ENCODE measurements around the gene MOCS3. TPM values are rescaled to one million over a fixed set of nuclear protein-coding genes. Genes with fewer than 3 reads are reported as not detected.

MOCS3 gene
- total and polyA plus RNA-seq, 4 experiments from 2014 or later, result 3.9 to 8.9 (median 6.8) TPM

DNA sequence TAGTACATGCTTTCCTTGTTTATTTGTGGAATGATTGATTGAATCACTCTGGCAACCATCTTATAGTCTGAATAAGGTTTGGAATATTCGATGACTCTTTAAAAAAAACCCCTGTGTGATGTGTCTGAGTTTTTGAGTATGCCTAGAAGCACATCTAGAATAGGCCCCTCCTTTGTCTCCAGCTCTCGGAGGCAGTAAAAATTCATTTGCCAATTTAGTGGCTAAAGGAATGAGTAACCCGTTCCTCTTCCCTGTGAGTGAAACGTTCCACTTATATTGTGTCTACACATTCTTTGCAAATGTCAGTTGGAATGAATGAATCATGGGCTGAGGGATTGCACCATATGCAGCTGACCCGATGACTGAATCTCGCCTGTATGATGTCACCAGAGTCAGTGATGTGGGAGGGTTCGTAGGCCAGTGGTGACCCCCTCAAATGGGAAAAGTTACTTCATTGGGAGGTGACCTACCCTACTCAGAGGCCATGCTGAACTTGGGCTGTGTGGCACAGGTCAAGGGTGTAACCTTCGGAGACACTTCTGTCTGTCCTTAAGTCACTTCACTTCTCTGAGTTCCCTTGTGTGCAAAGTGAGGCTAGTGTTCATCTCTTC is 21.6 kb downstream of the MOCS3 start:
- POLR2A ChIA-PET (ENCODE audit: partially characterized antibody), result no interaction called here
- no peaks in the 10 kb centered on the region for H3K9me3 ChIP-seq (ENCODE audit: control insufficient read depth in 1 of 2, low read length in 2 of 2)

GRCh38 chr20:50980851-50981713 is 22.5 kb downstream of the MOCS3 start:
- Mint-ChIP-seq H3K27me3 (peaks cover 28 to 29% of the 10 kb centered on the region in 2 donors), H3K27ac (no peak overlapping the region), H3K9me3 (no peaks in the 10 kb centered on the region), H3K4me3 (no peak overlapping the region), H3K36me3 (no peaks in the 10 kb centered on the region), H3K4me1 (peaks cover 0 to 8% (median 4%) of the 10 kb centered on the region in 4 donors)
- Histone ChIP-seq H3K27me3 (ENCODE audit: insufficient read depth, low read length) (no peaks in the 10 kb centered on the region), H3K9me3 (ENCODE audit: control insufficient read depth in 1 of 2, low read length in 2 of 2) (no peaks in the 10 kb centered on the region), H3K4me1 (ENCODE audit: insufficient read depth, low read length) (peaks cover 4% of the 10 kb centered on the region), H3K27ac (ENCODE audit: low read depth, low read length) (no peak overlapping the region), H3K4me3 (ENCODE audit: low read length in 2 of 2) (no peak overlapping the region), H3K36me3 (ENCODE audit: insufficient read depth, low read length) (no peaks in the 10 kb centered on the region)
- intact Hi-C loops (cut with micrococcal nuclease), result loop anchor here (5.0 kb wide), 1 partner anchor 189 kb away; no protein-coding TSS in a partner anchor
- POLR2A ChIA-PET (ENCODE audit: partially characterized antibody), result no interaction called here
- CTCF ChIA-PET (ENCODE audit: partially characterized antibody), result interaction anchor here (0.9 to 14.1 kb wide), 11 partner anchors 9 to 345 kb away, joined by 3 to 173 read pairs (median 5); partner anchors contain the start of genes BCAS4, DPM1 and MOCS3
- DNase-seq, result peak; percentile 36 to 59 (median 45)

More for the DNA sequence above, 21.6 kb downstream of the MOCS3 start:
- H3K36me3 Mint-ChIP-seq, result no peaks in the 10 kb centered on the region
- no peak for DNase-seq
- H3K9me3 Mint-ChIP-seq, result no peaks in the 10 kb centered on the region
- H3K27me3 Mint-ChIP-seq, result peaks cover 30 to 33% of the 10 kb centered on the region in 2 donors
- peaks cover 0 to 8% (median 4%) of the 10 kb centered on the region in 4 donors for H3K4me1 Mint-ChIP-seq
- Histone ChIP-seq H3K36me3 (ENCODE audit: insufficient read depth, low read length) (no peaks in the 10 kb centered on the region), H3K4me3 (ENCODE audit: low read length in 2 of 2) (no peak overlapping the region), H3K27ac (ENCODE audit: low read depth, low read length) (no peak overlapping the region), H3K4me1 (ENCODE audit: insufficient read depth, low read length) (peaks cover 4% of the 10 kb centered on the region), H3K27me3 (ENCODE audit: insufficient read depth, low read length) (no peaks in the 10 kb centered on the region)
- H3K4me3 Mint-ChIP-seq, result no peak overlapping the region
- CTCF ChIA-PET (ENCODE audit: partially characterized antibody), result interaction anchor here (0.6 to 14.1 kb wide), 5 partner anchors 8 to 327 kb away, joined by 3 to 173 read pairs (median 18); no protein-coding TSS in a partner anchor
- peak overlapping the region in 1 of 7 donors; percentile 45 for H3K27ac Mint-ChIP-seq
- intact Hi-C loops (cut with micrococcal nuclease), result loop anchor here (5.0 kb wide), 1 partner anchor 188 kb away; no protein-coding TSS in a partner anchor

DNA sequence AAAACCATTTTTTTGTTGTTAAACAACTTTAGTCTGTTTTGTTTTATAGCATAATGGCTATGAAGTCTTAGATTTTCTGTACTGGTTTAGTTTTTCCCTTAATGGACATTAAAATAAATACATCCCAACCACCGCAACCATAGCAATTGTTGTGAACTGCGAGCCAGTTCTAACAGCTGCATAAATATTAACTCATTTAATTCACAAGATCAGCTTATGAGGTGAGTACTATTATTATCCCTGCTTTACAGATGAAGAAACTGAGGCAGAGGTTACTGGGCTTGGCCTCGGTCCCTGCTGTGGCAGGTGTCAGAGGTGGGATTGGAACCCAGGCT is 23.1 kb downstream of the MOCS3 start:
- no peaks in the 10 kb centered on the region for H3K27me3 ChIP-seq (ENCODE audit: insufficient read depth, low read length)
- Mint-ChIP-seq H3K4me1 (peaks cover 0 to 8% (median 4%) of the 10 kb centered on the region in 4 donors), H3K27ac (no peak overlapping the region), H3K9me3 (no peaks in the 10 kb centered on the region), H3K27me3 (peaks cover 31 to 33% of the 10 kb centered on the region in 2 donors), H3K36me3 (no peaks in the 10 kb centered on the region), H3K4me3 (no peak overlapping the region)
- H3K36me3 ChIP-seq (ENCODE audit: insufficient read depth, low read length), result no peaks in the 10 kb centered on the region
- POLR2A ChIA-PET (ENCODE audit: partially characterized antibody), result no interaction called here
- no peak overlapping the region for H3K27ac ChIP-seq (ENCODE audit: low read depth, low read length)
- peaks cover 4% of the 10 kb centered on the region for H3K4me1 ChIP-seq (ENCODE audit: insufficient read depth, low read length)
- H3K9me3 ChIP-seq (ENCODE audit: control insufficient read depth in 1 of 2, low read length in 2 of 2), result no peaks in the 10 kb centered on the region
- no peak overlapping the region for H3K4me3 ChIP-seq (ENCODE audit: low read length in 2 of 2)
- CTCF ChIA-PET (ENCODE audit: partially characterized antibody), result interaction anchor here (0.9 to 14.1 kb wide), 12 partner anchors 8 to 345 kb away, joined by 3 to 173 read pairs (median 5); partner anchors contain the start of genes BCAS4, DPM1 and MOCS3
- intact Hi-C loops (cut with micrococcal nuclease), result loop anchor here (5.0 kb wide), 1 partner anchor 189 kb away; no protein-coding TSS in a partner anchor
- DNase-seq, result no peak

GRCh38 chr20:50982363-50982762 is 23.7 kb downstream of the MOCS3 start:
- intact Hi-C loops (cut with micrococcal nuclease), result loop anchor here (5.0 kb wide), 1 partner anchor 190 kb away; no protein-coding TSS in a partner anchor
- Mint-ChIP-seq H3K9me3 (no peaks in the 10 kb centered on the region), H3K36me3 (no peaks in the 10 kb centered on the region), H3K27me3 (peaks cover 33 to 35% of the 10 kb centered on the region in 2 donors), H3K4me3 (no peak overlapping the region), H3K27ac (no peak overlapping the region), H3K4me1 (peaks cover 0 to 8% (median 4%) of the 10 kb centered on the region in 4 donors)
- no peak overlapping the region for H3K27ac ChIP-seq (ENCODE audit: low read depth, low read length)
- POLR2A ChIA-PET (ENCODE audit: partially characterized antibody), result no interaction called here
- no peak for DNase-seq
- H3K9me3 ChIP-seq (ENCODE audit: control insufficient read depth in 1 of 2, low read length in 2 of 2), result no peaks in the 10 kb centered on the region
- H3K36me3 ChIP-seq (ENCODE audit: insufficient read depth, low read length), result no peaks in the 10 kb centered on the region
- H3K27me3 ChIP-seq (ENCODE audit: insufficient read depth, low read length), result no peaks in the 10 kb centered on the region
- CTCF ChIA-PET (ENCODE audit: partially characterized antibody), result interaction anchor here (0.9 to 14.1 kb wide), 9 partner anchors 10 to 342 kb away, joined by 3 to 173 read pairs (median 10); partner anchors contain the start of genes BCAS4, DPM1 and MOCS3
- no peak overlapping the region for H3K4me3 ChIP-seq (ENCODE audit: low read length in 2 of 2)
- peaks cover 4% of the 10 kb centered on the region for H3K4me1 ChIP-seq (ENCODE audit: insufficient read depth, low read length)

GRCh38 chr20:50983321-50983720 is 24.7 kb downstream of the MOCS3 start:
- Histone ChIP-seq H3K27me3 (ENCODE audit: insufficient read depth, low read length) (no peaks in the 10 kb centered on the region), H3K4me3 (ENCODE audit: low read length in 2 of 2) (no peak overlapping the region), H3K27ac (ENCODE audit: low read depth, low read length) (no peak overlapping the region), H3K4me1 (ENCODE audit: insufficient read depth, low read length) (peaks cover 4% of the 10 kb centered on the region), H3K36me3 (ENCODE audit: insufficient read depth, low read length) (no peaks in the 10 kb centered on the region), H3K9me3 (ENCODE audit: control insufficient read depth in 1 of 2, low read length in 2 of 2) (no peaks in the 10 kb centered on the region)
- CTCF ChIA-PET (ENCODE audit: partially characterized antibody), result interaction anchor here (1.2 to 14.1 kb wide), 7 partner anchors 10 to 324 kb away, joined by 3 to 173 read pairs (median 17); partner anchors contain the start of gene BCAS4
- H3K27me3 Mint-ChIP-seq, result peaks cover 36 to 38% of the 10 kb centered on the region in 2 donors
- no peaks in the 10 kb centered on the region for H3K36me3 Mint-ChIP-seq
- peak overlapping the region in 1 of 7 donors; percentile 58 for H3K27ac Mint-ChIP-seq
- H3K4me3 Mint-ChIP-seq, result no peak overlapping the region
- peaks cover 2 to 8% (median 5%) of the 10 kb centered on the region in 4 donors for H3K4me1 Mint-ChIP-seq
- intact Hi-C loops (cut with micrococcal nuclease), result loop anchor here (5.0 kb wide), 1 partner anchor 191 kb away; no protein-coding TSS in a partner anchor
- no peaks in the 10 kb centered on the region for H3K9me3 Mint-ChIP-seq
- POLR2A ChIA-PET (ENCODE audit: partially characterized antibody), result no interaction called here
- no peak for DNase-seq

- intact Hi-C loops (cut with micrococcal nuclease), result loop anchor here (1.0 to 5.0 kb wide), 3 partner anchors 340 to 608 kb away; no protein-coding TSS in a partner anchor
- peaks cover 23 to 26% of the 10 kb centered on the region in 2 donors for H3K27me3 Mint-ChIP-seq
- CTCF ChIA-PET (ENCODE audit: partially characterized antibody), result interaction anchor here (0.6 to 14.1 kb wide), 37 partner anchors 9 to 1393 kb away, joined by 3 to 173 read pairs (median 4); partner anchors contain the start of genes BCAS4, DPM1 and MOCS3
- no peak overlapping the region for H3K4me3 Mint-ChIP-seq
- H3K36me3 ChIP-seq (ENCODE audit: insufficient read depth, low read length), result no peaks in the 10 kb centered on the region
- no peak overlapping the region for H3K4me3 ChIP-seq (ENCODE audit: low read length in 2 of 2)
- H3K27ac ChIP-seq (ENCODE audit: low read depth, low read length), result no peak overlapping the region
- no peaks in the 10 kb centered on the region for H3K4me1 ChIP-seq (ENCODE audit: insufficient read depth, low read length)
- H3K4me1 Mint-ChIP-seq, result peaks cover 0 to 2% (median under 1%) of the 10 kb centered on the region in 4 donors
- POLR2A ChIA-PET (ENCODE audit: partially characterized antibody), result interaction anchor here (0.6 to 1.6 kb wide), 4 partner anchors 13 to 319 kb away, joined by 3 to 4 read pairs (median 3); partner anchors contain the start of genes ADNP and BCAS4
- no peaks in the 10 kb centered on the region for H3K9me3 Mint-ChIP-seq
- H3K27ac Mint-ChIP-seq, result no peak overlapping the region
- no peaks in the 10 kb centered on the region for H3K27me3 ChIP-seq (ENCODE audit: insufficient read depth, low read length)
- peak; percentile 64 to 76 (median 72) for DNase-seq
- no peaks in the 10 kb centered on the region for H3K36me3 Mint-ChIP-seq
- no peaks in the 10 kb centered on the region for H3K9me3 ChIP-seq (ENCODE audit: control insufficient read depth in 1 of 2, low read length in 2 of 2)
Observed at GRCh38 chr20:50987493-50988210, 29.0 kb downstream of the MOCS3 start.

Measured in CD4-positive, alpha-beta memory T cell (primary cell).